ENCODE data around the gene RFFL.
A peak's percentile ranks its signal among the peaks of the same experiment; 100 is the strongest.
"Not testable (repeated sequence)": the region's sequence is repeated elsewhere in the genome, so short reads cannot be mapped to it uniquely, and the experiment has no call there.

RFFL gene

DNA sequence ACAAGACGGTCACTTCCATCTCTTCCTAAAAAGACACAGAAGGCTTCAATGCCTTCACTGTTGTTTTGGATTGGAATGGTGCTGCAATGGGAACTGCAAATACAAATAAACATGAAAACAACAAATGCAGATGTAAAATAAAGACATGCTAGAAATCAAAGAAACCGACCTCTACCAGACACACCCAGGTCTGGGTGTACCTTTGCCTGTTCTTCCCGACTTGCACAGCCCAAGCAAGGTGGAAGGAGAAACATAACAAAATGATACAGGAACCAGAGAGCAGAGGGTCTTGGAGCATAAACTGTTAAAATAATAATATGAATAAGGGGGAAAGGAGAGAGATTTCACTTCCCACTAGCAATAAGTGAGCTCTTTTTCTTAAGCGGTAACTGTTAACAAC is 17.3 kb downstream of the RFFL start:
- no peak for DNase-seq

- DNase-seq, result not testable (repeated sequence)
These were observed 18.0 kb downstream of the RFFL start for GRCh38 chr17:35045458-35045979.

DNA sequence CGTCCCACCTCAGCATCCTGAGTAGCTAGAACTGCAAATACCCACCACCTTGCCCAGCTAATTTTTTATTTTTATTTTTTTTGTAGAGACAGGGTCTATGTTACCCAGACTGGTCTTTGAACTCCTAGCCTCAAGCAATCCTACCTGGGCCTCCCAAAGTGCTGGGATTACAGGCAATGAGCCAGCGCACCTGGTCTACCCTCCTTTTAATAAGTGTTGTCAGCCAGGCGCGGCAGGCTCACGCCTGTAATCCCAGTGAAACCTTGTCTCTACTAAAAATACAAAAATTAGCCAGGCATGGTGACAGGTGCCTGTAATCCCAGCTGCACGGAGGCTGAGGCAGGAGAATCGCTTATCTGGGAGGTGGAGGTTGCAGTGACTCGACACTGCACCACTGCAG is 19.3 kb downstream of the RFFL start:
- no peak for DNase-seq

DNA sequence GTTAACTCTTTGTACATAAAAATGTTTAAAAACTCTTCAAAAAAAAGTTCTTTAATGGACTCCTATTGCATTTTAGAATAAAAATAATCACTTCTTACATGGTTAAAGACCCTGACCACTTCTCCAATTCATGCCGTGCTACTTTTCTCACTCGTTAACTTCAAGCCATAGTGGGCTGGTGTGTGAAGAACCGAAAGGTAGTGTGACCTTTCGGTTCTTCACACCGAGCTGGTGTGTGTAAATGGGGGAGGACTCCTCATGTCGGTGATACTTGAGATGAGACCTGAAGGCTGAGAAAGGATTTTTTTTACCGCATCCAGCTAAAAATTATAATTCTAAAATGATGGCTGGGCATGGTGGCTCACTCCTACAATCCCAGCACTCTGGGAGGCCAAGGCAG is 22.1 kb downstream of the RFFL start:
- no peak for DNase-seq

DNA sequence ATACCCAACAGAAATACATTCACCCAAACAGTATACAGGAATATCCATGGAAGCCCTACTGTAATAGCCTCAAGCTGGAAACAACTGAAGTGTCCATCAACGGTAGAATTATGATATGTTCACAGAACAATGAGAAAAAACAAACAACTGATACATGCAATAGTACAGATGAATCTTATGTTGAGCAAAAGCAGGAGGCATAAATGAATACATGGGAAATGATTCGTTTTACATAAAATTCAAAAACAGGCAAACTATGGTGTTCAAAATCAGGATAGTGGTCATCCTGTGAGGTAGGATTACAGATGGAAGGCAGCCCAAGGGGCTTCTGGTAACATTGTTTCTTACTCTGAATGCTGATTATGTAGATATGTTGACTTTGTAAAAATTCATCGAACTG is 25.1 kb downstream of the RFFL start:
- DNase-seq, result no peak

- no peak for DNase-seq
These were observed 32.7 kb downstream of the RFFL start for GRCh38 chr17:35030780-35031179.

- no peak for DNase-seq
These were observed 34.8 kb downstream of the RFFL start for GRCh38 chr17:35028531-35029262.

- not testable (repeated sequence) for DNase-seq
These were observed 35.4 kb downstream of the RFFL start for GRCh38 chr17:35028097-35028496.

DNA sequence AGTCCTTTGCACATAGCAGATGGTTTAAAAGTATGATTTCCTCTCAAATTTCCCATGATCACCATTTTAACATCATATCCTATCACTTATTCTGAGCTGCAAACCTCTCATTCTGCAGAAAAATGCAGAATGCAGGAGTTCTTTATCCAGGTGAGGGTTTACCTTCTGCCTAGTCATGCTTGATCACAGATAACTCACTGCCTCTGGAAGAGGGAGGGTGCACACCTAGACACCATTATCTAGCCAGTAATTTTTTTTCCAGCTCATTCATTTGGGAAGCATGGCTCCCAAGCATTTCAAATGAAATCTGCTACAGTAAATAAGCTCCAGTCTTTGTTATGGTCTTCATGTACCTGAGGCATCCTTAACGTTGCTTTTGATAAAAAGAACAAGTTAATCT is 38.0 kb downstream of the RFFL start:
- no peak for DNase-seq

DNA sequence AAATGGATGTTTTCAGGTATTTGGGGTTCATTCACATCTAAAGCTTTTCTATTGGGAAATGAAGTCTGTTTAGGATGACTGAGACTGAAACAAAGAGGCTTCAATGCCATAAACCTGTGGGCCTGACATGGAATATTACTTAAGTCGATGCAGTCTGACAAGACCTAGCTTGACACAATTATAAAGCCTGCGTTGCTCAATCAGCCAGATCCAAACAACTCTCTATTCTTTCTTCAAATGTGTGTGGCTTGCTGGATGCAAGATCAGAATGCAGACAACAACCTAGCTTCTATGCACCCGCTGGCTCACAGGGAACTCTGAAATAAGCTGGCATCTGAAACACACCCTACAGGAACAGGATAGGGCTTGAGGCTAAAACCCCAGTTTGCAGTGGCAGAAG is 40.0 kb downstream of the RFFL start:
- no peak for DNase-seq

DNA sequence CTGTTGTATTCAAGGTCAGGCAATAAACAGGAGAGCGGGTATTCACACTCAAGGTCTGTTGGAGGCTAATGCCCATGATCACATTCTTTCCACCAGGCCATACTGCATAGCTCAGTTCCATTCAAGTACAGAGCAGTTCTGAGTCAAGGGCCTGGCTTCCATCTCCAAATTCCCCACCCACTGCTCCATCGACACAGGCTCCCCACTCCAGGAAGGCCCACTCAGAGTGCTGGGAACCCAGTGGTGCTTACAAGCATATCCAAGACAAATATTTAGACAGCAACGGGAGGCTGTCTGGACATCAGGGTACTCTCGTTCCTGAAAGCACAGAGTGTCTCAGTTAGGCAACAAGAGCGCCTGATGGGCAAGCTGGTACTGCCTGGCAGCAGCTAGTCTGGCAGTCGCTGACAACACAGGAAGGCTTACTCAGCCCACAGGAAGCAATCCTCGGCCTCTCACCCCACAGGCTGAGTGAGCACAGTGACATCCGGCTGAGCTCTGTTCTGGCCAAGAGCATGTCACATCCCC is 40.9 kb downstream of the RFFL start:
- DNase-seq, result peak; percentile 64

GRCh38 chr17:35021520-35022380 is 41.8 kb downstream of the RFFL start:
- DNase-seq, result no peak

GRCh38 chr17:35019386-35020179 is 43.9 kb downstream of the RFFL start:
- no peak for DNase-seq

- DNase-seq, result no peak
These were observed 44.7 kb downstream of the RFFL start for GRCh38 chr17:35018814-35019213.

- DNase-seq, result no peak
These were observed 46.5 kb downstream of the RFFL start for GRCh38 chr17:35017021-35017420.

DNA sequence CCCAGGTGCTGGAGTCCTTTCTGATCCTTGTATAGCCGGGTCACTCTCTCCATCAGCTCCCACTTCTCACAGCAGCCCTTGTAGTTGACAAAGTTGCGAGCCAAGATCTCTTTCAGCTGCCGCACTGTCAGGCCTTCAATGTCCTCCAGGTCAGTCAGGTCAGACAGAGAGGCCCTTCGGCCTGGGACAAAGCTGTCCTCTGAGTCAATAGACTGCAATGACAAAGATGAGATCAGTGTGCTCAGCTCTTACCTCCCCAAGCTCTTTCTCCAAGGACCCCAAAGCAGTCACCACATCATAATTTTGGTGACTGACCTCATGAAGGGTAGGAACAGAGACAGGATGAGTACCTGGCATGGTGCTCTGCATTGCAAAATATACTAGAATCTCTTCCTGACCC is 47.1 kb downstream of the RFFL start:
- DNase-seq, result no peak

DNA sequence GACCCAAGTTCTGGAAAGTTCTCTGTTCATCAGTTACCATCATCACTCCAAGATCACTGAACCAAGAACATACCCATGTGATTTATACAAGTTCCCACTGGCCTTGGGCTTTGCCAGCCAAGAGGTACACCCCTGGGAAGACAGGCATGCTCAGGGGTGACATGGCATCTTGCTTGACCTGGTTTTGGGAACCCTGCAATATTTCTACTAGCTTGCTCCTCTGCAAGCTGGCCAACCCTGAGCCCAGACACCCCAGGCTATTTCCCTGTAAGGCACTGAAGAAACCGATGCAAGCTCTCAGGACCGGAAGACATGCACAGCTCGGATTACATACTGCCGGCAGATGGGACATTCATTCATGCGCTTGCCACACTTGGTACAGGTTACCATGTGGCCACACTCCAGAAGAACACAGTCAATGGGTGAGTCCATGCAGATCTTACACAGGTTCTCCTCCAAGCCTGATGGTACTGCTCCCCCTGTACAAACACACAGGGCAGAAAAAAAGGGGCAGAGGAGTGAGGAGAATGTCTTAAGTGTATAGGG is 51.8 kb downstream of the RFFL start:
- DNase-seq, result no peak

GRCh38 chr17:35010093-35010492 is 53.4 kb downstream of the RFFL start:
- no peak for DNase-seq

DNA sequence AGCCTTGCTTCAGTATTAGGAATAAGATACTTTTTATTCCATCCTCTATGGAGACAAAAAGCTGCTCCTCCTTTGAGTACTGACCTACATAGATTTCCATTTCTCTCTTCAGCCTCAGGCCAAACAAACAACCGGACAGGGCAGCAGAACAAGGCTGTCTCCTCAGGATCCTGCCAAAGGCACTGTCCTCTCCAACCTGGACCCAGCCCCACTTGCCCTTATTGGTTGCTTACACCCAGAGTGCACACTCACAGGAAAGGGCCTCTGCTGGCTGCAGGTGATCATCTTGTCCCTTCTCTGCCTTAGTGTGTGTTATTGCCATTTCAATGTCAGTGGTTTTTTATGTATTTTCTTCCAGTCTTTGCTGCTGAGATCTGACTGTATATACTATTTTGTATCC is 56.5 kb downstream of the RFFL start:
- no peak for DNase-seq

DNA sequence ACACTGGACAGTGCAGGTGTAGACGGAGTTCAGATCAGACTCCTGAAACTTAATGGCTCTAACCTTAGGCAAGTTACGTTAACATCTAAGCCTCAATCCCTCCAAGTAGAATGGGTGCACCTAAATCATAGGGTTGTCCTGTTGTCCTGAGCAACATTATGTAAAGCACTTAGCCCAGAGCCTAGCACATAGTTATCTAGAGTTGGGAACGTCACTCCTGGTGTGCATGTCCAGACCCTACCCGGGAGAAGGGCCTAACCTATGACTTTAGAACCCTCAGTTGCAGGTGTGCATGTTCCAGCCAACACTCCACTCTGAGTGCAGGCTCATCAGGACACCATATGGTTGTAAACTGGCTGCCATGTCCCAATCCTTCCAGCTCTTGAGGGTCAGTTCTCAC is 57.2 kb downstream of the RFFL start:
- DNase-seq, result no peak

DNA sequence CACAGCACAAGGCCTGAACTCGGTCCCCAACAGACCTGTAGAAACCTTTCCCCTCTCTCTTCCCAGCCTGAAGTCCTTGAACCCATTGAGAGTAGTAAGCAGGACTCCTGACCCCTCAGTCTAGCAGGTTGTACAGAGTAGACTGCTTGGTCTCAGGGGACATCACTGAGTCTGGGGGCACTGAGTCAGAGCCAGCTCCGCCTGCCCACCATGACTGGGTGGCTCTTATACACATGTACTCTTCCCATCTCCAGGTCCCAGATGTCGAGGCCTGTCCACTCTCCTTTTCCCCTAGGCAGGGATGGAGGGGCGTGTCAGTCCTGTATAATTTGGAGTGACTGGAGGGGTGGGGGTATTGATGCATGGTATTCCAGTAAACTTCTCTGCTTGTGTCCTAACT is 59.7 kb downstream of the RFFL start:
- DNase-seq, result no peak

- DNase-seq, result no peak
These were observed 60.5 kb downstream of the RFFL start for GRCh38 chr17:35002876-35003551.

All from stimulated activated CD4-positive, alpha-beta T cell treated with anti-CD3 and anti-CD28 coated beads, Interleukin-12 subunit alpha, Interleukin-12 subunit beta, amount 100 ng/mL, for 4 hours (primary cell).